ENCODE data around the gene KLHDC4.
"Not testable (repeated sequence)": the region's sequence is repeated elsewhere in the genome, so short reads cannot be mapped to it uniquely, and the experiment has no call there.

Gene KLHDC4

GRCh38 chr16:87687126-87687910 is 78.5 kb downstream of the KLHDC4 start:
- Histone ChIP-seq H3K4me3 (ENCODE audit: low read depth in 1 of 5, low read length in 5 of 5) (no peak overlapping the region), H3K27ac (ENCODE audit: low read depth, low read length) (no peak overlapping the region), H3K36me3 (ENCODE audit: control insufficient read depth in 5 of 5, insufficient read depth in 5 of 5, low read length in 5 of 5) (no peaks in the 10 kb centered on the region), H3K9ac (ENCODE audit: low read length in 5 of 5) (no peak overlapping the region), H3K27me3 (ENCODE audit: control insufficient read depth in 5 of 5, insufficient read depth in 4 of 5, low read length in 5 of 5) (peaks cover 39 to 64% (median 50%) of the 10 kb centered on the region in 5 donors), H3K4me1 (ENCODE audit: control insufficient read depth in 5 of 5, insufficient read depth in 5 of 5, low read length in 5 of 5) (peaks cover 0 to 3% (median 0%) of the 10 kb centered on the region in 5 donors), H3K9me3 (ENCODE audit: control insufficient read depth in 5 of 5, low read length in 5 of 5) (no peaks in the 10 kb centered on the region)

- H3K27ac ChIP-seq (ENCODE audit: low read depth, low read length), result no peak overlapping the region
- no peaks in the 10 kb centered on the region for H3K9me3 ChIP-seq (ENCODE audit: control insufficient read depth in 5 of 5, low read length in 5 of 5)
- no peak overlapping the region for H3K4me3 ChIP-seq (ENCODE audit: low read depth in 1 of 5, low read length in 5 of 5)
- H3K4me1 ChIP-seq (ENCODE audit: control insufficient read depth in 5 of 5, insufficient read depth in 5 of 5, low read length in 5 of 5), result peaks cover 0 to 3% (median 0%) of the 10 kb centered on the region in 5 donors
- no peak overlapping the region for H3K9ac ChIP-seq (ENCODE audit: low read length in 5 of 5)
- H3K27me3 ChIP-seq (ENCODE audit: control insufficient read depth in 5 of 5, insufficient read depth in 4 of 5, low read length in 5 of 5), result peaks cover 39 to 64% (median 50%) of the 10 kb centered on the region in 5 donors
- no peaks in the 10 kb centered on the region for H3K36me3 ChIP-seq (ENCODE audit: control insufficient read depth in 5 of 5, insufficient read depth in 5 of 5, low read length in 5 of 5)
These were observed 79.1 kb downstream of the KLHDC4 start for GRCh38 chr16:87686697-87687096.

- peaks cover 0 to 3% (median 0%) of the 10 kb centered on the region in 5 donors for H3K4me1 ChIP-seq (ENCODE audit: control insufficient read depth in 5 of 5, insufficient read depth in 5 of 5, low read length in 5 of 5)
- no peaks in the 10 kb centered on the region for H3K36me3 ChIP-seq (ENCODE audit: control insufficient read depth in 5 of 5, insufficient read depth in 5 of 5, low read length in 5 of 5)
- H3K27me3 ChIP-seq (ENCODE audit: control insufficient read depth in 5 of 5, insufficient read depth in 4 of 5, low read length in 5 of 5), result peaks cover 35 to 64% (median 50%) of the 10 kb centered on the region in 5 donors
- H3K9ac ChIP-seq (ENCODE audit: low read length in 5 of 5), result no peak overlapping the region
- no peak overlapping the region for H3K27ac ChIP-seq (ENCODE audit: low read depth, low read length)
- no peaks in the 10 kb centered on the region for H3K9me3 ChIP-seq (ENCODE audit: control insufficient read depth in 5 of 5, low read length in 5 of 5)
- H3K4me3 ChIP-seq (ENCODE audit: low read depth in 1 of 5, low read length in 5 of 5), result no peak overlapping the region
These were observed 80.0 kb downstream of the KLHDC4 start for GRCh38 chr16:87685766-87686165.

GRCh38 chr16:87685405-87685755 is 80.4 kb downstream of the KLHDC4 start:
- Histone ChIP-seq H3K9me3 (ENCODE audit: control insufficient read depth in 5 of 5, low read length in 5 of 5) (no peaks in the 10 kb centered on the region), H3K4me3 (ENCODE audit: low read depth in 1 of 5, low read length in 5 of 5) (no peak overlapping the region), H3K27ac (ENCODE audit: low read depth, low read length) (no peak overlapping the region), H3K9ac (ENCODE audit: low read length in 5 of 5) (no peak overlapping the region), H3K36me3 (ENCODE audit: control insufficient read depth in 5 of 5, insufficient read depth in 5 of 5, low read length in 5 of 5) (no peaks in the 10 kb centered on the region), H3K4me1 (ENCODE audit: control insufficient read depth in 5 of 5, insufficient read depth in 5 of 5, low read length in 5 of 5) (peaks cover 0 to 3% (median 0%) of the 10 kb centered on the region in 5 donors), H3K27me3 (ENCODE audit: control insufficient read depth in 5 of 5, insufficient read depth in 4 of 5, low read length in 5 of 5) (peaks cover 33 to 64% (median 50%) of the 10 kb centered on the region in 5 donors)

- H3K9me3 ChIP-seq (ENCODE audit: control insufficient read depth in 5 of 5, low read length in 5 of 5), result no peaks in the 10 kb centered on the region
- H3K4me1 ChIP-seq (ENCODE audit: control insufficient read depth in 5 of 5, insufficient read depth in 5 of 5, low read length in 5 of 5), result peaks cover 0 to 3% (median 0%) of the 10 kb centered on the region in 5 donors
- no peak overlapping the region for H3K27ac ChIP-seq (ENCODE audit: low read depth, low read length)
- H3K27me3 ChIP-seq (ENCODE audit: control insufficient read depth in 5 of 5, insufficient read depth in 4 of 5, low read length in 5 of 5), result peaks cover 38 to 66% (median 48%) of the 10 kb centered on the region in 5 donors
- no peak overlapping the region for H3K4me3 ChIP-seq (ENCODE audit: low read depth in 1 of 5, low read length in 5 of 5)
- no peak overlapping the region for H3K9ac ChIP-seq (ENCODE audit: low read length in 5 of 5)
- no peaks in the 10 kb centered on the region for H3K36me3 ChIP-seq (ENCODE audit: control insufficient read depth in 5 of 5, insufficient read depth in 5 of 5, low read length in 5 of 5)
These were observed 80.9 kb downstream of the KLHDC4 start for GRCh38 chr16:87684711-87685404.

GRCh38 chr16:87684106-87684677 is 81.6 kb downstream of the KLHDC4 start:
- H3K4me1 ChIP-seq (ENCODE audit: control insufficient read depth in 5 of 5, insufficient read depth in 5 of 5, low read length in 5 of 5), result peaks cover 0 to 3% (median 0%) of the 10 kb centered on the region in 5 donors
- no peak overlapping the region for H3K27ac ChIP-seq (ENCODE audit: low read depth, low read length)
- H3K4me3 ChIP-seq (ENCODE audit: low read depth in 1 of 5, low read length in 5 of 5), result no peak overlapping the region
- peaks cover 35 to 65% (median 50%) of the 10 kb centered on the region in 5 donors for H3K27me3 ChIP-seq (ENCODE audit: control insufficient read depth in 5 of 5, insufficient read depth in 4 of 5, low read length in 5 of 5)
- no peaks in the 10 kb centered on the region for H3K36me3 ChIP-seq (ENCODE audit: control insufficient read depth in 5 of 5, insufficient read depth in 5 of 5, low read length in 5 of 5)
- no peak overlapping the region for H3K9ac ChIP-seq (ENCODE audit: low read length in 5 of 5)
- no peaks in the 10 kb centered on the region for H3K9me3 ChIP-seq (ENCODE audit: control insufficient read depth in 5 of 5, low read length in 5 of 5)

GRCh38 chr16:87682852-87683399 is 82.9 kb downstream of the KLHDC4 start:
- H3K9ac ChIP-seq (ENCODE audit: low read length in 5 of 5), result no peak overlapping the region
- H3K9me3 ChIP-seq (ENCODE audit: control insufficient read depth in 5 of 5, low read length in 5 of 5), result no peaks in the 10 kb centered on the region
- no peak overlapping the region for H3K4me3 ChIP-seq (ENCODE audit: low read depth in 1 of 5, low read length in 5 of 5)
- H3K27ac ChIP-seq (ENCODE audit: low read depth, low read length), result no peak overlapping the region
- peaks cover 25 to 64% (median 42%) of the 10 kb centered on the region in 5 donors for H3K27me3 ChIP-seq (ENCODE audit: control insufficient read depth in 5 of 5, insufficient read depth in 4 of 5, low read length in 5 of 5)
- H3K4me1 ChIP-seq (ENCODE audit: control insufficient read depth in 5 of 5, insufficient read depth in 5 of 5, low read length in 5 of 5), result peaks cover 0 to 3% (median 0%) of the 10 kb centered on the region in 5 donors
- no peaks in the 10 kb centered on the region for H3K36me3 ChIP-seq (ENCODE audit: control insufficient read depth in 5 of 5, insufficient read depth in 5 of 5, low read length in 5 of 5)

GRCh38 chr16:87681981-87682570 is 83.7 kb downstream of the KLHDC4 start:
- Histone ChIP-seq H3K36me3 (ENCODE audit: control insufficient read depth in 5 of 5, insufficient read depth in 5 of 5, low read length in 5 of 5) (no peaks in the 10 kb centered on the region), H3K27ac (ENCODE audit: low read depth, low read length) (no peak overlapping the region), H3K9me3 (ENCODE audit: control insufficient read depth in 5 of 5, low read length in 5 of 5) (no peaks in the 10 kb centered on the region), H3K9ac (ENCODE audit: low read length in 5 of 5) (no peak overlapping the region), H3K4me1 (ENCODE audit: control insufficient read depth in 5 of 5, insufficient read depth in 5 of 5, low read length in 5 of 5) (peaks cover 0 to 3% (median 0%) of the 10 kb centered on the region in 5 donors), H3K4me3 (ENCODE audit: low read depth in 1 of 5, low read length in 5 of 5) (no peak overlapping the region), H3K27me3 (ENCODE audit: control insufficient read depth in 5 of 5, insufficient read depth in 4 of 5, low read length in 5 of 5) (peaks cover 18 to 56% (median 36%) of the 10 kb centered on the region in 5 donors)

GRCh38 chr16:87681051-87681602 is 84.7 kb downstream of the KLHDC4 start:
- H3K27ac ChIP-seq (ENCODE audit: low read depth, low read length); H3K4me3 ChIP-seq (ENCODE audit: low read depth in 1 of 5, low read length in 5 of 5); H3K36me3 ChIP-seq (ENCODE audit: control insufficient read depth in 5 of 5, insufficient read depth in 5 of 5, low read length in 5 of 5); H3K9ac ChIP-seq (ENCODE audit: low read length in 5 of 5); H3K4me1 ChIP-seq (ENCODE audit: control insufficient read depth in 5 of 5, insufficient read depth in 5 of 5, low read length in 5 of 5); H3K9me3 ChIP-seq (ENCODE audit: control insufficient read depth in 5 of 5, low read length in 5 of 5): not testable (repeated sequence)
- peaks cover 13 to 47% (median 29%) of the 10 kb centered on the region in 5 donors for H3K27me3 ChIP-seq (ENCODE audit: control insufficient read depth in 5 of 5, insufficient read depth in 4 of 5, low read length in 5 of 5)

All from subcutaneous abdominal adipose tissue (tissue), 5 donors.